ENCODE measurements around the gene NANS.
"Not testable (repeated sequence)": the region's sequence is repeated elsewhere in the genome, so short reads cannot be mapped to it uniquely, and the experiment has no call there.

DNA sequence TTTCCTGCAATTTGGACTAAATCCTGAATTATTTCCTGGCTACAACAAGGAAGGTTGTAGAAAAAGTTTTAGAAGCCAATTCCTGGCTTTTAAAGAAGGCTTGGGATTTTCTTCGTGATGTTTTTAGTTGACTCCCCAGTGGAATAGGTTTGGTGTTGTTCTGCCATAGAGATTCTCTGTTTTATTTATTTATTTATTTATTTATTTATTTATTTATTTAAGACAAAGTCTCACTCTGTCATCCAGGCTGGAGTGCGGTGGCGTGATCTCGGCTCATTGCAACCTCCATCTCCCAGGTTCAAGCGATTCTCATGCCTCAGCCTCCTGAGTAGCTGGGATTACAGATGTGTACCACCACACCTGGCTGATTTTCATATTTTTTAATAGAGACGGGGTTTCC, 60.6 kb downstream of the NANS start:
- TF ChIP-seq POLR2A, CTCF (IDR thresholded peaks at IDR 0.05): not testable (repeated sequence)

Measured in thyroid gland (tissue), 4 donors.